Fibroblast of upper back skin (primary cell): ENCODE results near the gene SLC7A5.

Experiments
- DNase-seq: peaks from one replicate; pipeline ENCODE4 v3.0.0-alpha.2; 2013

The SLC7A5 gene

DNA sequence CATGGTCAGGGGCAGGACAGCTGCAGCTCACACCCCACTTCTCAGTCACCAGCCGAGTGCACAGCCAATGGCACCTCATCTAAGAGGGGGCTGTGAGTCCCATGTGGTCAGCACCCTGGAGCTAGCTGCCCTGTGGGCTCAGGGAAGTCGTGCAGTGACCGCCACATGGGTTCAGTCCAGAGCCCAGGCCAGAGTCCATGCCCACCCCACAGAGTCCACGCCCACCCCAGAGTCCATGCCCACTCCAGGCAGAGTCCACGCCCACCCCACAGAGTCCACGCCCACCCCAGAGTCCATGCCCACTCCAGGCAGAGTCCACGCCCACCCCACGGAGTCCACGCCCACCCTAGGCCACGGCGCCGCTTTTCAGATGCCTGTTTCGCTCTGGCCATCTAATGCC, 24.1 kb downstream of the SLC7A5 start:
- no peak for DNase-seq

DNA sequence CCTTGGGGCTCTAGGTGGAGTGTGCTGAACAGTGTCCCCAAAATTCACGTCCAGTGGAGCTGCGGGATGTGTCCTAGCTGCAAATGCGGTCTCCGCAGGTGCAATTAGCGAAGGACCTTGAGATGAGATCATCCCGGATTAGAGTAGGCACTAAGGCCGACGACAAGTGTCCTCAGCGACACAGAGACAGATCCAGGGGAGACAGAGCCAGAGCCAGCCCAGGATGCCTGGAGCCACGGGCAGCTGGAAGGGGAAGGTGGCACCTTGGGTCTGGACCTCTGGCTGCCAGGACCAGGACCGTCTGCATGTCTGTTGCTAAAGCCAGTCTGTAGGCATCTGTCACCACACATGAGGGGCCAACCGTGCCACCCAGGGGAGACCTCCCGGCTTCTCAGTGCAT, 24.5 kb downstream of the SLC7A5 start:
- no peak for DNase-seq

DNA sequence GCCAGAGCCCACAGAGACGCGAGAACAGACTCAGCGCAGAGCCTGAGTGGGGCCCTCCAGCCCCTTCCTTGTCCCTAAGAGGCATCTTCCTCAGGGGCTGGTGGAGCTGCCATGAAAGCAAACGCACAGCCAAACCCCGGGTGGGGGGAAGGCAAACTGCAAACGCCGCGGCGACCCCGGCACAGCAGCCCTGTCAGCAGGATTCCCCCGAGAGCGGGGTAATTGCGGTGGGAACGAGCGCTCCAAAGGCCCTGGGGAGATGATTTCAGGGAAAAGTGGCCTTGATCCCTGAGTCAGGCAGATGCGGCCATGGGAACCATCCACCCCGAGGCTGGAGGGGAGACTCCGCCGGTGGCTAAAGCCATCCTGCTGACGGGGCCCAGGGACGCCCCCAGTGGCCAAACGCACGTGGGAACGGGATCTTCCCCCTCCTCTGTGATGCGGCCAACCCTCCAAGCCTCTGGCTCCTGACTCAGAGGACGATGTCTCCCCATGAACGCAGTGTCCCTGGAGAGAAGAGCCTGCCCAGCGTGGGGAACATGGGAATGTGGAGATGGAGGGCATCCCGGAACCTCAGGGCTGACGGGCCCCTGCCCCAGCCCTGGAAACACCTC, 25.1 kb downstream of the SLC7A5 start:
- no peak for DNase-seq

DNA sequence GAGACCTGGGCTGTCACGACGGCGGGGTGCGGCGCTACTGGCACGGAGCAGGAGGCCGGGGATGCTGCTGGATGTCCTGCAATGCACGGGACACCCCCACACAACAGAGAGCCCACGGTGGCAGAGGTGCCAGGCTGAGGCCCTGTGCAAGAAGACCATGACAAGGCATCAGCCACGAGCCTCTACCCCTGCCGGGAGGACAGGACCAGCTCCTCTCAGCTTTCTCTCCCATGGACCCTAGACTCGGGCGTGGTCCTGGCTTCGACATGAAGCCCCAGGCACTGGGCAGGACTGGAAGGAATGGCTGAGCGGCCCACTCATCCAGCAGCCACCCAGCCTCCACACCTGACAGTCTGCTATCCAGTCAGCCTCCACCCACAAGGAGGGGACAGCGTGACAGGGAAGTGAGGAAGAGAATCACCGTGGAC, 25.6 kb downstream of the SLC7A5 start:
- DNase-seq, result no peak

DNA sequence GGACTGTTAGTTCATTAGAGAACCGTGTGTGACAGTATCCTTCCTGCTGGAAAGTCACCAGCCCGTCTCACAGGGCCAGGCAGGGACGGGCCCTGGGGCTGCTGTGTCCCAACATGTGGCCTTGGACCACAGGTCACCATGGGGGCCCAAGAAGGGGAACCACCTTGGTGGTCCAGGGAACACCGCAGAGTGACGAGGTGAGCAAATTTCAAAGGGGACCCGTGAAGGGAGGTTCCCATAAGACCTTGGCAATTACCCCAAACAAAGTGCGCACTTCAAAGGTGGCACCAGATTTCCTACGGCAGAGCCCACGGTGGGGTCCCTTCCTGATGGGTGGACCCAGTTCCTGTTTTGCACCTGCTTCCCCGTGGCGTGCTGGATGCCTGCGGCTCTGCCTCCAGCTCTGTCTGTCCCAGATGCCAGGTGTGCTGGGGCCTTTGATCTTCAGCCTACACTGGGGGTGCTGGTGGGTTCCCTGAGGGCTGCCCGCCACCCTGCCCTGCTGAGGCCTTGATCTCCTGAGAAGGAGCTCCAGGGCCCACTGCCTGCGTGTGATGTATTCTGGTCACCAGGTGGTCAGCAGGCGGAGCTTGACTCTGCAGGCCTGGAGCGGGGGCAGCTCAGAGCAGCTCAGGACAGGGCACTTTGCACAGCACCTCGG, 27.0 kb downstream of the SLC7A5 start:
- DNase-seq, result no peak

DNA sequence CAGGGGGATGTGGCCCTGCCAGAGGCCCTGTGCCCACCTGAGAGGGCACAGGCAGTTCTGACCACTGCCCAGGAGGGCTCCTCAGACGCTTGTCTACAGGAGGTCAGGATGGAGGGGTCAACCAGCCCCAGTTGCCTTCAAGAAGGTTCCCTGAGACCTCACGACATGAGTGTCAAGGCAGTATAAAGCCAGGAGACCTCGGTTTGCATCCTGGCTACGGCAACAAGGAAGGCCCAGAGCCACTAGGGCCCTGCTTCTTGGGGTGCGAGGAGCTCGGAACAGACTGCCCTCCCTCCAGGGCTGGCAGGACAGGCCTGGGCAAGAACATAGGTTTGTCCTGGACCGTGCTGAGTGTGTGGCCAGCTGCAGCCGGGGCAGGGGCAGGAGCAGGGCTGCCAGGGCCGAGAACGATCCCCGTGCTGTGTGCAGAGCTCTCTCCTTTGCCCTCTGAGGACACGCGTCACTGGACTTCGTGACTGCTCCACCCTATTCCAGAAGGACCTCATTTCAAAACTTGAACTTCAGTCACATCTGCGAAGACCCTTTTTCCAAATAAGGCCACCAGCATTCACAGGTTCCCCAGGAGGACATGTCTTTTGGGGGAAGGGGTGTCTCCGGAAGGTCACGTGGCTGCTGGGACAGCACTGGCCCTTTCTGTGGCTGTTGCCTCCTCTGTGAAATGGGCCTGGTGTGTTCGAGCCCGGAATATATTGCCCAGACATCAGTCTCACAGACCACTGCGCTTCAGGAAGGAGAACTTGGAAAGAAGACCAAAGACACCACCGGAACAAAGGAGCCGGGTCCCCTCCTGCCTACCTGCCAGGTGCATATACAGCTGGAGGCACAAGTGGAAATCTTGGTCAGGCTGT, 27.7 kb downstream of the SLC7A5 start:
- no peak for DNase-seq

DNA sequence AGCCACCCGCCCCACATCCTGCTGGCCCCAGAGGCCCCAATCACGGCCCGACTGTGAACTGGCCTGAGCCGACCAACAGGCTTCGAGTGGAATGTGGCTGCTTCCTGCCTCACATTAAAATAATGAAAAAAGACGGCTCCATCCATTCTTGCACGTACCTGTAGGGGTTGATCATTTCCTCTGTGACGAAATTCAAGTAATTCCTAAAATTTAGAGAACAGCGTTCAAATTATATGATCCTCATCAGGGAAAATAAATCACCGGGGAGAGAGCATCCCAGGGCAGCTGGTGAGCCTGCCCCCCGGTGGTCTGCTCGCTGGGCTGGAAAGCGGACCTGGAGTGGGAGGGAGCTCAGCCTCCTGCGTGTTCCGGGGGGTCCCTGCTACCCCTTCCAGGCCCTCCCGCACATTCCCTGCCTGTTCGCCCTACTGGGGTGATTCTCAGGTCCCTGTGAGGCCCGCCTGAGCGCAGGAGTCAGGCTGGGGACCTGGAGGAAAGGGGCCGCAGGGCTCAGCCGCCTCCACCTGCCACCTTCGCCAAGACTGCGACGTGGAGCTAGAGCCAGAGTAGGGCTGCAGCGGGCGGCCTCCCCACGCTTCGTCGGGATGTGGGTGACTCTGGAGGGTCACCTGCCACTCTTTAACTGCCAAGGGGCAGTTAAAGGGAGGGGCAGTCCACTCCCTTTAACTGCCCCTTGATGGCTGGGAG, 28.9 kb downstream of the SLC7A5 start:
- DNase-seq, result no peak

DNA sequence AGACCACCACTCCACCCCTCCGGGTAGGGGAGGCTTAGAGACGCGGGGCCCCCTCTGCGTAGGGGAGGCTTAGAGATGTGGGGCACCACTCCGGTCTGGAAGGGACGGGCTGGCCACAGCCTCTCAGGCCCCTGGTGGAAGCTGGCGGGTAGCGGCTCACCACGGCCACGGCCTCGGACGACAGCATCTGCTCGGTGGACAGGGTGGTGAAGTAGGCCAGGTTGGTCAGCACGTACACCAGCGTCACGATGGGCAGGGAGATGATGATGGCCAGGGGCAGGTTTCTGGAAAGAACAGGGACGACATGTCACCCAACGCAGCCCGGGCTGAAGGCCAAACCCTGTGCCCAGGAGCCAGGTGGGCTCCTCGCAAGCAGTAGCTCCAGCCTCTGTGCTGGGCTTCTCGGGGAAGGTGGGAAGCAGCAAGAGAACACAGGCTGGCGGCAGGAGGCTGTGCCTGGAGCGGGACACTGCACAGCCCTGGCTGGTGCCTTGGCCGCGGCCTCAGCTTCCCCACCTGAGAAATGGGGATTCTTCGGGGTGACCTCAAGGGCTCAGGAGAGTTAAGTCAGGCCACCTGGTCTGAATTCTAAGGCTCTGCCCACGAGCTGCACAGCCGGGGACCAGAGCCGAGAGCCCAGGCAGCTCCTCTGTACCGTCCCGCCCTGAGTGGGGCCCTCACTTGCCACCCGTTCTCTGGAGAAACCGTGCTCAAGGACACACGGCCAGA, 29.6 kb downstream of the SLC7A5 start:
- DNase-seq, result no peak

DNA sequence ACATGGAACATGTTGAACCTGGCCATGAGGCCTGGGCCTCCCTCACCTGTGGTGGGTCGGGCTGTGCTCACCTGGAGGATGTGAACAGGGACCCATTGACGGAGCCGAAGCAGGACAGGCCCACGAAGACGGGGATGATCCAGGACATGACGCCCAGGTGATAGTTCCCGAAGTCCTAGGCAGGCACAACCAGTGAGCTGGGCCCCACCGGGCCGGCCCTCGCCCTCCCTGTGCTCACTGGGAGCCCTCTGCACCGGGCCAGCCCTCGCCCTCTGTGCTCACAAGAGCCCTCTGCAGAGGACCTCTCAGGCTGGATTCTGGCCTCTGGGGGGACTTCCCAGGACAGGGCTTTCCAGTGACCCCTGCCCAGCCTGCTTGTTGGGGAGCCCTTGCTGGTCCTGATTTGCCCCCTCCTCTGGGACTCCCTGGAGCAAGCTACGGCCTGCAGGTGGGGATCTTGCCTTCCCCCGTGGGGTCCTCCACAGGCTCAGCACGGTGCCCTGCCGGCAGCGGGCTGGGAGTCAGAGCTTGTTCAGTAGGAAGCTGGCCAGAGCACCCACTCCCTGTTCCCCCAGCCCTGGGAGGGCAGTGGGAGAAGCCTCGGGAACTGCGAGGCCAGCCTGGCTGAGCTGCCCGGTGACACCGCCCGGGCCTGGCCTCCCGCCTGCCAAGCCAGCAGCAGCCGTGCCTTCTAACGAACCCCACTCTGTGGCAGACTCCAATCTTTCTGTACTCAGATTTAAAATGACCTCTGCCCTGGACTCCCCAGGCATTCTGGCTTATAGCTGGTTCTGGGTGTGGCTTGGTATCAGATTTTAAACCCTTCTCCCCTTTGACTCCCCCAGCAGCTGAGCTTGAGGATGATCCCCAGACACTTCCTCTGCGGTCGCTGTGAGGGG, 30.4 kb downstream of the SLC7A5 start:
- DNase-seq, result no peak

DNA sequence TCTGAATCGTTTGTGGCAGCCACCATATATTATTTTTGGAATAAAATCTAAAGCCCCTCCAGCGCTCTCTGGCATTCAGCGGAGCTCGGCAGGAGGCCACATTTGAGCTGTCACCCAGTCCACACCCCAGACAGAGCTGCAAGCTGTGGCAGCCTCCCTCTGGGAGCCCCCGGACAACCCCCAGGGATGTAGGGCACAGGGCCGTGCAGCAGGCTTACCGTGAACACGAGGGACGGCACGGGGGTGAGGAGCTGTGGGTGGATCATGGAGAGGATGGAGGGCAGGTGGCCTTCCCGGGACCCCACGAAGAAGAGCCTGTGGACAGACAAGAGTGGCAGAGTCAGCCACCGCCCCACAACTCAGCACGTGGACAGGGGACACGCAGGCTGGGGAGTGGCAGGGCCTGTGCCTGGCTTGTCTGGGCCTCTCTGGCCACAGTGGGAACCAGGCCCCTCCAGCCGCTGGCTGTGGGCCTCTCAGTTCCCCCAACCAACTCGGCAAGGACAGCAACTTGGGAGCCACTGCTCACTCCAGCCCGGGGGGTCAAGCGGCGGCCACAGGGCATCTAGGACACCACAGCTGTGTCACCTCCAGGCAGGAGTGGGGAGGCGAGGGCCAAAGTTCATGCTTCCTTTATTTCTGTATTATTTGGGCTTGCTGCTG, 31.5 kb downstream of the SLC7A5 start:
- DNase-seq, result no peak

DNA sequence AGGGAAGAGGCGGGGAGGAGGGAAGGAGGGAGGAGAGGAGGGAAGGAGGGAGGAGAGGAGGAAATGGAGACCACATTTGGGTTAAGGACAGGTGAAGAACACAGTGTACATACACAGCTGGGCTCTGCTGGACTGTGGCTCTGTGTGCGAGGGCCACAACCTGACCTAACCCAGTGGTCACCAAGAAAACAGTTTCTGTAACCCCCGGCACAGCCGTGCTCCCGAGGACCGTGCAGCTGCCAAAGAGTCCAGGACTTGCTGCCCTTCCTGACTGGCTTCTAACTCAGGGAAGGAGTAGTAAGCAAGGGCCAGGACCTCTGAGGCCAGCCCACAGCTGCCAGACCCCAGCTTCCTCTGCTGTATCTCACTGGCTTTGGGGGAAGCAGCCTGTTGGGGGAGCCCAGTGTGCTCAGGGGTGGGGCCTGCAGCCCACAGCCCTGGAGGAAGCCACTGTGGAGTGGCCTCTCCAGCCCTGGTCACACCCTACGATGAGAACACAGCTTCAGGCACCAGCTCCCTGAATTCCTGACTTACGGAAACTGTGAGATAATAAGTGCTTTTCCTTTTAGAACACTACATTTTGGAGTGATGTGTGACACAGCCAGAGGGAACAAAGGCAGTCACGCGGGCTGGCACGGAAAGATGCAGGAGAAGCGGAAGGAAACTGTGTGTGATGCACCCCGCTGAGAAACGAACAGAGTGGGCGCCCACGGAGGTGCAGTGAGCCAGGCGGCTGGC, 32.3 kb downstream of the SLC7A5 start:
- DNase-seq, result no peak

DNA sequence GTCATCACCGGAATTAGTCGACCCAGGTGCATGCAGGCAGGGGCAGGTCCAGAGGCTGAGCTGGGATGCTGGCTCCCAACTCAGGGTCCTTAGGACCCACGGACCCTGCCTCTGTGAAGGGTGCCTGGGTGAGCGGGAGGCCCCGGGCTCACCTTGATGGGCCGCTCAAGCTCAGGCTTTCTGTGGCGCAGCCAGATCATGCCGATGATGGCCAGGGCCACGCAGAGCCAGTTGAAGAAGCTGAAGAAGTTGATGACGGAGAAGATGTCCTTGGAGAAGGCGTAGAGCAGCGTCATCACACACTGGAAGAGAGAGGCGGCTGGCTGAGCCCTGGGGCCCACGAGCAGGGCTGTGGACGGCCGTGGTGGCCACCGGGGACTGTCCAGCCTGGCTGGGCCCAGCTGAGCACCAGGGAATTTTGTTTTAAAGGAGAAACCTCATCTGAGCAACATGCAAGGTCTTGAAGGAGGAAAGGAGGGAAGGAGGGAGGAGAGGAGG, 32.9 kb downstream of the SLC7A5 start:
- no peak for DNase-seq

DNA sequence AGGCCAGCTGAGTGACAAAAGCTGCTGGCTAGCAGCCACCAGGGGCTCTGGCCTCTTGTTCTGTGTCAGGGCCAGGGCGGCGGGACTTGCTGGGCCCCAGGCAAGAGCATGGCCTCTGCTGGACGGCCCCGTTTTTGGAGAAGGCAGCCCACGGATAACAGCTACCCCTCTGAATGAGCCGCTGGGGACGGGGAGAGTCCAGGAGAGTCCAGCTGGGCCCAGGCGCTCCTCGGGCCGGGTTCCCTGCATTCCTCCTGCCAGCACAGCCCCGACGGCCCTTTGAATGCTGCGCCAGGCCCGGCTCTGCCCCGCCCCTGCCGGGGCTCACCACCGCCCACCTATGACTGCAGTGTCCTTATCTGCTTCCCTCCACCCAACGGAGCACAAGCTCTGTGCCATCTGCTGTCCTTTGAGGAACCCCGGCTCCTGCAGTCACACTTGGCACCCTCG, 33.4 kb downstream of the SLC7A5 start:
- DNase-seq, result no peak

DNA sequence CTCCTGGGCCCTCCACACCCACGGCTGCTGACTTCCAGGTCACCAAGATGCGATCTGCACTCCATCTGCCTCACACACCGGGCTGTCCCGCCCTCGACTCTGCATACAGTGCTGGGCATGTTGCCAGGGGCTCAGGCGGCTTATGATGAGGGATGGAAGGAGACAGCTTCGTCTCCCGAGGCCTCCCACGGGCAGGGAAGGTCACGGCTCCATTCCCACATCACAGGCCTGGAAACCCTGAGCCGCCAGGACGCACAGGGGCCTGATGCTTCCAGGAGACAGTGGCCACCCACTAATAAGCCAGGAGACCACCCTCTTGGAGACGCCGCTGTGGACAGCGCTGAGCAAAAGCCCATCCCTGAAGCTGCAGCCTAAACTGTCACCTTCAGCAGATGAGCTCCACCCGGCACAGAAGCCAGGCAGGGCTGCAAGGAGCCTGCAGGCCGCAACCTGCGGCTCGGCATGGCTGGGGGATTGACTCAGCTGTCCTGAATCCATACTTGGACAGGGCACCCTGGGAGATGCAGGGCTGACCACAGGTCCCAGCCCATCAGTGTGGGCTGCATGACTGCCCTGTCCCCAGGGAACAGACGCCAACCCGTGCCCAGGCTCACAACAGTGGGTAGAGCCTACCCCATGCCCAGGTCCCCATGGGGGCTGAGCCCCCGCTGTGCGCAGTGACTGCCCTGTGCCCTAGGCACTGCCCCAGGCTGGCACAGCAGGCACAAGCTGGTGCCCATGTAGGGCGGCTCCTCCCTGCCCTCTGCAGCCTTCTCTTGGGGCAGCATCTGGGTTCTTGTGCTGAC, 34.4 kb downstream of the SLC7A5 start:
- DNase-seq, result peak; percentile 49

DNA sequence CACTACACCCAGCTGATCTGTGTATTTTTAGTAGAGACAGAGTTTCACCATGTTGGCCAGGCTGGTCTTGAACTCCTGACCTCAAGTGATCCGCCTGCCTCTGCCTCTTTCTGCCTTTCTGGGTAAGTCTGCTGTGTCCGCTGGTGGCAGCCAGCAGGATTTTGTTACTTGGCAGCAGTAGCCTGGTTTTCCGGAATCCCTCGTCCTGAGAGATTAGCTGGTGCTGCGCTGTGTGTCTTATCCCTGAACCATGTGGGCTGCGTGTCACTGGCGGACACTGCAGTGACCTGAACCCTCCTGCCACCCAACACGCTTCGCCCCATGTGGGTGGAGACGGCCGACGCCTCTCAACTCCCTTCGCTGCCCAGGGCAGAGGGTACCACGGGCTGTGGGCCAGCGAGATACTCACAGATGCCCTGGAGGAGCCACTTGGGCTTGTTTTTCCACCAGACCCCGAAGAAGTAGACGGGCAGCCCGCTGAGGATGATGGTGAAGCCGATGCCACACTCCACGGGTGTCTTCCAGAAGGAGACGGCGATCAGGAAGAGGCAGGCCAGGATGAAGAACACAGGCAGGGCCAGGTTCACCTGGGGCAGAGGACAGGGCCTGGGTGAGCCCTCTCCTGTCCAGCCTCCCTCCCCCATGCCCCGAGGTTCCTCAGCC, 35.2 kb downstream of the SLC7A5 start:
- DNase-seq, result no peak

DNA sequence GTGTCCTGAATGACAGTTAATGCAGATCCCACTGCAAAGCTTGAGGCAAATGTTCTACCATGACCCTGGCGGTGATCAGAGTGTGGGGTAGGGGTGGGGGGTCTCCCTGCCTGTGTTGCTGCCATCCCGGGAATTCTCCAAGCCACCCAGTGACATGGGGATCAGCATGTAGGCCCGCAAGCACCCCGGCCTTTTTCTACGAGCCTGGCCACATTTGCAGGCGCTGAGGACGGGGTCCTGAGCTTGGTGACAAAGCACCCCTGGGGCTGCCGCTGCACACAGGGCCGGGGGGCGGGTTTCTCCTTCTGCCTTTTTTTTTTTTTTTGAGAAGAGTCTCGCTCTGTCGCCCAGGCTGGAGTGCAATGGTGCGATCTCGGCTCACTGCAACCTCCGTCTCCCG, 35.8 kb downstream of the SLC7A5 start:
- no peak for DNase-seq

DNA sequence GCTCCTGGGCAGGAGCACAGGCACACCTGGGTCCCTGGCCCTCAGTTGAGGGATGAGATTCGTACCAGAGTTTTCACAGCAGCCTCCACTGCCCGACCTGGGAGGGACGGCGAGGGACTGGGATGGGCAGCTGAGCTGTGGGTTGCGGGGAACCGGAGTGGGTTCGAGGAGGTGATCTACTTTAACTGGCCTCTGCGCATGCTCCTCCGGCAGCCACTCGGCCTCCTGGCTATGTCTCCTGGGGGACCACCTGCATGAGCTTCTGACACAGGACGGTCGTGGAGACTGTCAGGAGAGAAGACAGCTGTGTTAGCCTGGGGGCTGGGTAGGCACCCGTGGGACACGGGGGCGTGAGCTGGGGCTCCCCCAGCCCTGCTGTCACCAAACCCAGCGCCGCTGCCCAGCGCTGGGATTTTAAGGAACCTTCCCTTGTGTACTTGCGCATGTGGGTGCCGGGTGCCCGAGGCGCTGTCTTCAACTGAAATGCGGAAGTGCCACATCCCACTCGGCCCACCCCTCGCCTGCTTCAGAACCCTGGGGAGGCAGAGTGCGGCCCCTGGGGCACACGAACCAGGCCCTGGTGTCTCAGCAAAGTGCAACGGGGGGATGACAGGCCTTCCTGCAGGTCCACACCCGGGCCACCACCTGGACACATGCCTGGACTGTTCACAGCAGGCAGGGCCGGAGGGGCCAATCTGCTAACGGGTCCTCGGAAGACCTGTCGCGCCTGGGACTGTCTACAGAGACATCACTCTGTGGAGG, 36.4 kb downstream of the SLC7A5 start:
- no peak for DNase-seq

DNA sequence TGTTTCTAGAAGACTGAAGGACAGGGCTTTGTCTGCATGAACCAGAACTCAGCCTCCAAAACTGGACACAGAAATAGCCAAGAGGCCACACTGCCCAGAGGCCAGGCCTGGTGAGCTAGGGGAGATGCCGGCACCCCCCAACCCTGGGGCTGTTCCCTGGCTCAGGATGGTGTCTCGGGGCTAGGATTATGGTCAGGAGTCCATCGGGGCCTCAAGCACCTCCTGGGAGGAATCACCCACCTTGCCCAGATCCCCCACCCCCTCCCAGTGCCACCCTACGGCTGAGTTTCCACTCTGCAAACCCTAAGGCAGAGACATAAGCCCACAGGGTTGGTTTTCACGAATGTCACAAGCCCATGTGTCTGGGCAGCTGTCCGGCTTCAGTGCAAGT, 37.2 kb downstream of the SLC7A5 start:
- no peak for DNase-seq
